Epithelial cell of proximal tubule (primary cell): ENCODE measurements around the gene SAA4. TPM values are rescaled to one million over a fixed set of nuclear protein-coding genes. Genes with fewer than 3 reads are reported as not detected.

ENCODE experiments used
- DNase-seq: peaks from one replicate; pipeline ENCODE4 v3.0.0-alpha.2; 2011; ENCODE audit warnings: low read depth
- H3K4me3 ChIP-seq: 2 replicates; pipeline ENCODE4 v1.5.1; 2011; ENCODE audit warnings: low read depth, mild to moderate bottlenecking, low read length
- total RNA-seq: library from RNA; depleted of rRNA; stranded (reverse); fragments of >200 nt; gene quantifications from 2 replicates; pipeline ENCODE4 v1.2.3, GENCODE V29; 2015
- TF ChIP-seq, protein P1 (sequence below): conservative IDR thresholded peaks from 2 replicates; pipeline ENCODE4 v1.5.1; 2012; ENCODE audit warnings: low read depth, mild to moderate bottlenecking, low read length

SAA4 gene
- total RNA-seq, 1 donor from 2014 or later, result 2.8 TPM

- no peak overlapping the region for H3K4me3 ChIP-seq
- TF ChIP-seq, protein P1, sequence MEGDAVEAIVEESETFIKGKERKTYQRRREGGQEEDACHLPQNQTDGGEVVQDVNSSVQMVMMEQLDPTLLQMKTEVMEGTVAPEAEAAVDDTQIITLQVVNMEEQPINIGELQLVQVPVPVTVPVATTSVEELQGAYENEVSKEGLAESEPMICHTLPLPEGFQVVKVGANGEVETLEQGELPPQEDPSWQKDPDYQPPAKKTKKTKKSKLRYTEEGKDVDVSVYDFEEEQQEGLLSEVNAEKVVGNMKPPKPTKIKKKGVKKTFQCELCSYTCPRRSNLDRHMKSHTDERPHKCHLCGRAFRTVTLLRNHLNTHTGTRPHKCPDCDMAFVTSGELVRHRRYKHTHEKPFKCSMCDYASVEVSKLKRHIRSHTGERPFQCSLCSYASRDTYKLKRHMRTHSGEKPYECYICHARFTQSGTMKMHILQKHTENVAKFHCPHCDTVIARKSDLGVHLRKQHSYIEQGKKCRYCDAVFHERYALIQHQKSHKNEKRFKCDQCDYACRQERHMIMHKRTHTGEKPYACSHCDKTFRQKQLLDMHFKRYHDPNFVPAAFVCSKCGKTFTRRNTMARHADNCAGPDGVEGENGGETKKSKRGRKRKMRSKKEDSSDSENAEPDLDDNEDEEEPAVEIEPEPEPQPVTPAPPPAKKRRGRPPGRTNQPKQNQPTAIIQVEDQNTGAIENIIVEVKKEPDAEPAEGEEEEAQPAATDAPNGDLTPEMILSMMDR, result no peak
- no peak for DNase-seq
Observed at GRCh38 chr11:18229501-18229900, 7.1 kb downstream of the SAA4 start.

DNA sequence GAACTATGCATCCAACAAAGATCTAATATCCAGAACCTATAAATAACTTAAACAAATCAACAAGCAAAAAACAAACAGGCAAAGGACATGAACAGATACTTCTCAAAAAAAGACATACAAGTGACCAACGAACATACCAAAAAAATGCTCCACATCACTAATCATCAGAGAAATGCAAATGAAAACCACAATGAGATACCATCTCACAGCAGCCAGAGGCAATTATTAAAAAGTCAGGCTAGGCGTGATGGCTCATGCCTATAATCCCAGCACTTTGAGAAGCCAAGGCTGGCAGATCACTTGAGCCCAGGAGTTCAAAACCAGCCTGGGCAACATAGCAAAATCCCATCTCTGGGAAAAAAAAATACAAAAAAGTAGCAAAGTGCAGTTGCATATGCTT lies 10.7 kb downstream of the SAA4 start:
- H3K4me3 ChIP-seq, result no peak overlapping the region
- DNase-seq, result no peak
- TF ChIP-seq, protein P1, result no peak

DNA sequence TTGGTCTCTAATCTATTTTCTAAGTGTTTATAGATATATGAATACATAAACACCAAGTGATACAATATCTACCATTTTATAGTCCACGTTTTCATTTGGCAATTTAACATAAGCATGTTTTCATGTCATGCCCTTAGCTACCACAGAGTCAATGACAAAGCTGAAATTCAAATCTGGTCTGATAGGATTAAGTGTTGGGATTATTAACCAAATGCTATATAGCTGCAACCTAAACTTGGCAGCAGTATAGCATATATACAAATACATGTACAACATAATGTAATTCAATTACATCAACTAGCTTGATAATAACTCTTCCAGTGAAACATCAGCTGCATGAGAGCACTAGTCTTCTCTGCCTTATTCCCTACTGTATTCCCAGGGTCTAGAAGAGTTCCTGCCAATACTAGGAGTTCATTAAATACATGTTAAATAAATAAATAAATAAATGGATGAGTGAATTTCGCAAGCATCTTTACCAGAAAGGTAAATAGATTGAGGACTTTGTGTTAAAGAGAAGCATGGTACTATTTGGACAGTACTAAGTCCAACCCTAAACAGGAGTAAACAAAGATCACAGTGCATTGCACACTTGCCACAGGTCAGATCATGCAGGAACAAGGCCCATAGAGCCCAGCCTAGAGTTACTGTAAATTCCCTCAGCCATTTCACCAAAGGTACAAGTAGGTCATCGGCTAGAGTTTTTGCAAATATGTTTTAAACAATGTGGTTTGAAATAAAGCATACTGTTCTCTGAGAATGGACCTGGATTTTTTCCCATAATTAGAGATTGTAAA lies 12.8 kb downstream of the SAA4 start:
- TF ChIP-seq, protein P1, result no peak
- H3K4me3 ChIP-seq, result no peak overlapping the region
- no peak for DNase-seq

- TF ChIP-seq, protein P1, result no peak
- no peak overlapping the region for H3K4me3 ChIP-seq
- DNase-seq, result no peak
Observed at GRCh38 chr11:18222814-18223421, 13.7 kb downstream of the SAA4 start.

GRCh38 chr11:18221274-18221876 lies 15.2 kb downstream of the SAA4 start:
- H3K4me3 ChIP-seq, result no peak overlapping the region
- TF ChIP-seq, protein P1, result no peak

DNA sequence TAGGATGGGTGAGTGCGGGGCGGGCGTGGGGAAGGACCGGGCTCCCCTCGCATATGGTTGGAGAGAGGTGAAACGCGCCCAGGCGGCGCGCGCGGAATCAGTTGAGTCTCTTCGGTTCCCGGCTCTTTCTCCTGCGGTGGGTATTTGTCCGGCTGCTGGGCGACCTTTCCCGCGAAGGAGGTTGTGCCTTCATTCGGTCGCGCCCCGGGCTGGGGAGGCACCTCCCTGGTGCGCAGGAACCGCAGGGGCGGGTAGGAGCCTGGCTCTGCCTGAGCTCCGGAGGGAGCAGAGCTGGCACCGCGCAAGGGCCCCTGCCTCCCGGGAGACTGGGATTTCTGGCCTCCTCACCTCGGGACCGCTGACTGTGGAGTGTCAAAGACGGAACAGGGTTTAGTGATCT lies 27.5 kb downstream of the SAA4 start:
- TF ChIP-seq, protein P1, result no peak
- DNase-seq, result no peak
- no peak overlapping the region for H3K4me3 ChIP-seq

More at GRCh38 chr11:18221274-18221876, 15.2 kb downstream of the SAA4 start:
- DNase-seq, result no peak
